NCI-H2081 treated with DMSO at 0.1 percent for 48 hours (cell line): ENCODE results near the gene BRD1.

ENCODE experiments used
- DNase-seq: peaks from one replicate; lab custom pipeline; 2025; lab: John Stamatoyannopoulos, UW

BRD1 gene

DNA sequence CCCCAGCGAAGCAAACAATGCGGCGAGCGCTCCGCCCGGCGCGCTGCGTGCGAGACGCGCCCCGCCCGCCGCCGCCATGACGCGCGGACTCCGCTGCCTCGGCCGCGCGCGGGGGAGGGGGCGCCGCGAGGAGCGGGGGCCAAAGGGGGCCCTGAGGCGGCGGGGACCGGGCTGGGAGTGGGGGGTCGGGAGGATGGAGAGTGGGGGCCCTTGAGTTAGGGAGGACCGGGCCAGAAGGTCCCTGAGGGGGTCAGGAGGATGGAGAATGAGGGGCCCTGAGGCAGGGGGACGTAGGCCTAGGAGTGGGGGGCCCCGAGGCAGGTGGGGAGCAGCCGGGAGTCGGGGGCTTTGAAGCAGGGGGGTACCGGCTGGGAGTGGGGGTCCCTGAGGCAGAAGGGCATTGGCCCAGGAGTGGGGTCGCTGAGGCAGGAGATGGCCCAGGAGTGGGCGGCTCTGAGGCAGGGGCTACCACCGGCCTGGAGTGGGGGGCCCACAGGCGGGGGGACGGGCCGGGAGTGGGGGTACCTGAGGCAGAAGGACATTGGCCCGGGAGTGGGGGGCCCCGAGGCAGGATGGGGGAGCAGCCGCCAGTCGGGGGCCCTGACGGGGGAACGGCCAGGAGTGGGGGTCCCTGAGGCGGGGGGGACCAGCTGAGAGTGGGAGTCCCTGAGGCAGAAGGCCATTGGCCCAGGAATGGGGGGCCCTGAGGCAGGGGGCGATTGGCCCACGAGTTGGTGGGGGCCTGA, at the start of gene BRD1:
TSS of gene BRD1 (minus strand) at position 21 of the 746 bp plus-strand sequence. CDS start 3,556 bp downstream, outside the sequence.
- no peak for DNase-seq

DNA sequence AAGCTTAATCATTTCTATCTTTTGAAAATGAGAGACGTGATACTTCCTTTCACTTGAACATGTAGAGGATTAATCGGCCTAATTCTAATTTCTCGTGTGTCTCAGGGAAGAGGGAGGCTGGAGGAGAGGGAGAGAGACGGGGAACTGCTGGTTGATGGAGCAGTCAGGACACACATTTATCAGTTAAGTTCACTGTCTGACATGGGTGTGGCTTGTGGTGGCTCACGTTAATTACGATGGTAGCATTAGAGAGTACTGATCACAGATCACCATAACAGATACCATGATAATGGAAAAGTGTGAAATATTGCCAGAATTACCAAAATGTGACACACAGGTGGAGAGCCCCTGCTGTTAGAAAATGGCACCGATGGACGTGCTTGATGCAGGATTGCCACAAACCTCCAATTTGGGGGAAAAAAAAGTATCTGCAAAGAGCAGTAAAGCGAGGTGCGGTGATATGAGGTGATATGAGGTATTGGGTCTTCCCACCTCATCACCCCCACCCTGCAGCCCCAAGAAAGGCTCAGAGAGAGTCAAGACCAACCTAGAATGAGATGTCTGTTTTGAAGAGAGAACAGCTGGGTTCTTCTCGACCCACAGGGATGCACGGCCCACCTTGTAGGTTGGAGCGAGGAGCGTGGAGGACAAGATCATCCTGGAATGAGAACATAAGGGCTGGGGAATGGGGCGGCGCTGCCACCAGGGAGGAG, 45.7 kb upstream of the BRD1 start:
- DNase-seq, result no peak

DNA sequence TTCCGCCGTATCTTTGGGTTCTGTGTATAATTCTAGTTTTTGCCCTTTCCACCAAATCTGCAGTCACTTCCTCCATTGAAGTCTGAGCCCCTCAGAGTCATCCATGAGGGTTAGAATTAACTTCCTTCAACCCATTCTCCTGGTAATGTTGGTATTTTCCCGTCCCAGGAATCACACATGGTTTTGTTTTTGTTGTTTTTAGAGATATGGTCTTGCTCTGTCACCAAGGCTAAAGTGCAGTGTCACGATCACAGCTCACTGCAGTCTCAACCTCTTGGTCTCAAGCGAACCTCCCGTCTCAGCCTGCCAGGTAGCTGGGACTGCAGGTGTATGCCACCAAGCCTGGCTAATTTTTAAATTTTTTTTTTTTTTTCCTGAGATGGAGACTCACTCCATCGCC, 44.7 kb upstream of the BRD1 start:
- no peak for DNase-seq

DNA sequence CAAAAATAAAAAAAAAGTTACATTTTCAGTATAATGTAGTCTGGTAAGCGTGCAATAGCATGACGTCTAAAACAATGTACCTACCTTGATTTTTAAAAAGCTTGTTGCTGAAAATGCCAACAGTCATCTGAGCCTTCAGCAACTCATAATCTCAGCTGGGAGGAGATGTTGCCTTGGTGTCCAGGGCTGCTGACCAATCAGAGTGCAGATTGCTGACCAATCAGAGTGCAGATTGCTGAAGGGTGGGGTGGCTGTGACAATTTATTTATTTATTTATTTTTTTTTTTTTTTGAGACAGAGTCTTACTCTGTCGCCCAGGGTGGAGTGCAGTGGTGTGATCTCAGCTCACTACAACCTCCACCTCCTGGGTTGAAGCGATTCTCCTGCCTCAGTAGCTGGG, 43.8 kb upstream of the BRD1 start:
- no peak for DNase-seq

DNA sequence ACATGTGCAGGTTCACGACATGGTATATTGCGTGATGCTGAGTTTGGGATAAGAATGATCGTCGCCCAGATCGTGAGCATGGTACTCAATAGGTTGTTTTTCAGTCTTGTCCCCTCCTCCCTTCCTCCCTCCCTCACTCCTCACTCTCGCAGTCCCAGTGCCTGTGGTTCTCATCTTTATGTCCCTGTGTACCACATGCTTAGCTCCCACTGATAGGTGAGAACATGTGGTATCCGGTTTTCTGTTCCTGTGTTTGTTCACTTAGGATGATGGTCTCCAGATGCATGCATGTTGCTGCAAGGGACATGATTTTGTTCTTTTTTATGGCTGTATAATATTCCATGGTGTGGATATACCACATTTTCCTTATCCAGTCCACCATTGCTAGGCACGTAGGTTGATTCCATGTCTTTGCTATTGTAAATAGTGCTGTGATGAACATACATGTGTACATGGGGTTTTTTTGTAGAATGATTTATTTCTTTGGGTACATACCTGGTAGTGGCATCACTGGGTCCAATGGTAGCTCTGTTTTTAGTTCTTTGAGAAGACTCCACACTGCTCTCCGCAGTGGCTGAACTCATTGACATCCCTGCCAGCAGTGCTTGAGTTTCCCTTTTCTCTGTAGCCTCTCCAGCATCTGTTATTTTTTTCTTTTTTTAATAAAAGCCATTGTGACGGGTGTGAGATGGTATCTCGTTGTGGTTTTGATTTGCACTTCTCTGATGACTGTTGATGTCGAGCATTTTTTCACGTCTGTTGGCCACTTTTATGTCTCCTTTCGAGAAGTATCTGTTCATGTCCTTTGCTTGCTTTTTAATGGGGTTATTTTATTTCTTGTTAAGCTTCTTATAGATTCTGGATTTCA, 42.4 kb upstream of the BRD1 start:
- DNase-seq, result no peak

DNA sequence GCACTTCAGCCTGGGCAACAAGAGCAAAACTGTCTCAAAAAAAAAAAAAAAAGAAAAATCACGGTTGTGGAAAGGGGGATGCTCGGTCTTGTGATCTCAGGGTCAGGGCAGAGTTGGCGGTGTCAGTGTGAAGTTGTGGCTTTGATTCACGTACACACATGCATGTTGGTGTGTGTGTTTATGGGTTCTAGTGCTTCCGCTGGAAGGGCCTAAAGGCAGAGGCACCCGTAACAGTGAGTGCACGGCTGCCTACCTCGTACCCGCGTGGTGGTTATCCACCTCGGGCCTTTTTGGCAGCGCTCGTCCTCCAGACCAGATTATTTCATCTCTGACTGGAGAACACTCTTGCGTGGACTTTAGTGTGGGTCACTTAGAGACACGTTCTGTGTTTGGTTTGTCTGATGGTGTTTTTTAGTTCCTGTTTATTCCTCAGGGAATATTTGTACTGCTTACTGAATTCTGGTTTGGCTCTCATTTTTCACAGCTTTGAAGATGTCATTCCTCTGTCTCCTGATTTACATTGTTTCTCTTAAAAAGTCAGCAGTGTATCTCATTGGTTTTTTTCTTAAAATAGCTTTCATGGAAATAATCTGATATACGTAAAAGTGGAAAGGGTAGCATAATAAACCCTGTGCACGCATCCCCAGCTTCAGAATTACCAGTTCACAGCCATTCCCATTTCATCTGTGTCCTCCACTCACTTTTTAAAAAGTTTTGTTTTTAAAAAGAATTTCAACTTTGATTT, 41.6 kb upstream of the BRD1 start:
- no peak for DNase-seq

DNA sequence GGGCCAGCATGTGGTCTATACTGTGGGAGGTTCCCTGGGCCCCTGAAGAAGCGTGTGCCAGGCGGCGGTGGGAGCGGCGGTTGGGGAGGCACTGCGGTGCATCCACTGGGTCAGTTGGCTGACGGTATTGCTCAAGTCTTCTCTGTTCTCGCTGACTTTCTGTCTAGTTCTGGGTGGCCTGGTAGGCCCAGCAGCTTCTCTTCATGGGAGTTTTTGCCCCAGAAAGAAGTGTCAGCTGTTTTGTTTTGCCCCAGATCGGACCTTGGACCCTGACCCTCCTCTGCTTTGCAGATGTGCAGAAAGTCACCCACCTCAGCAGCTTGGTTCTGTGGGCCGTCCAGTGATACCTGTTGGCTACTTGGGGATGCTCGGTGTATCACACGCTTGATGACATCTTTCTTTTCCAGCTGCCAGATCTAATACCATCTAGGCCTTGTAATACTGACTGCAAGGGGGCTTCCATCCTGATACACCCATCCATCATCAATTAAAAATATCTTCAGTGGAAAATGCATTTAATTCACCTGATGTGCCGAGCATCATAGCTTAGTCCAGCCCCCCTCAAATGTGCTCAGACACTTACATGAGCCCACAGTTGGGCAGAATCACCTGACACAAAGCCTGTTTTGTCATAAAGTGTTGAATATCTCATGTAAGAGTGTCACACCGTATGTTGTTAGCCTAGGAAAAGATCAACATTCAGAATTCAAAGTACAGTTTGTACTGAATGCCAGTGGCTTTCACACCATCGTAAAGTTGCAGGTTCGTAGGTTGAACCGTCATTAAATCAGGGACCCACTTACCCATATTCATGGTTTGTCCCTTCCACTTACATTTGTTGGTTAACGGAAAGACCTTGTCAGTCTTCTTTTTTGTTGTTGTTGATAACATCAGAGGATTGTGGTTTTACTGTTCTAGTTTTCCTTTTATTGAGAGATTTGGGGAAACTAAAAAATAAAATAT, 39.9 kb upstream of the BRD1 start:
- no peak for DNase-seq

DNA sequence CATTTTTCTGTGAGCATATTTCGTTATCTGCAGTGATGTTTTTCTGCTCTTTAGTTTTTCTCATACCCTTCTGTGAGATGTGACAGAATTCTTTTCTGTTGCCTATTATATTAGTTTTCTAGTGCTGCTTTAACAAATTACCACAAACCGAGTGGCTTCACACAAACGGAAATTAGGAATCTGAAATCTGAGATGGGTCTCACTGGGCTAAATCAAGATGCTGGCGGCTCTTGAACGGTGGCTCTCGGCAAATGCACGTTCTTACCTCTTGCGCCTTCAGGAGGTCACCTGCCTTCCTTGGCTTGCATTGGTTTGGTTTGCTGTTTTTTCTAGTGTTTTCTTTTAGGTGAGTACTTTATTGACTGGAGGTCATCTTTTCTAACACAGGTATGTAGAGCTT, 39.0 kb upstream of the BRD1 start:
- no peak for DNase-seq

DNA sequence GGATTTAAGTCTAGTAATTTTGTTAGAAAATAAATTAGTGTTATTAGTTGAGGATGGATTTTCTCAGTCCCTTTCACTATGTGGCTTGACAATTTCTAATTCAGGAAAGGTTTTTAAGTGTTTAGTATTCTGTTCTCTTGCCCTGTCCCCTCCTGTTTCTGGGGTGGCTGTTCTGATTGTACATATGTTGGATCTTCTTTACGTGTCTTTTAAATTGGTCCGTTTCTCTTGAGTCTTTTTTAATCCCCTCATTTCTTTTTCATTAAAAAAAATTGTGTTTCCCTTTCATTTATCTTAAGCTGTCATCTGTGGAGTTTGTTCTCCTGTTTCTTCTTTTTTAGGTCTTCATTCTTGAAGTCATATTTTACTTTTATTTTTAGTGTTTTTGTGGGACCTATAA, 38.5 kb upstream of the BRD1 start:
- DNase-seq, result no peak

DNA sequence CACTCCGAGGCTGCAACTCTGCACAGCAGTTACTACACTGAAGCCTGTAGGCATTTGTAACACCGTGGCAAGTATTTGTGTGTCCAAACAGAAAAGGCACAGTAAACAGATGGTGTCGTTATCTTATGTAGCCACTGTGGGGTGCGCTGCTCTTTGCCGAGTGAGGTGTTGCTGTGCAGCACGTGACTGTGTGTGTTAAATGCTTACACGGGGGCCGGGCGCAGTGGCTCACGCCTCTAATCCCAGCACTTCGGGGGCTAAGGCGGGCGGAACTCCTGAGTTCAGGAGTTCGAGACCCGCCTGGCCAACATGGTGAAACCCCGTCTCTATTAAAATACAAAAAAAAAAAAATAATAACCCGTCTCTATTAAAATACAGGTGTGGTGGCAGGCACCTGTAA, 37.5 kb upstream of the BRD1 start:
- DNase-seq, result no peak

DNA sequence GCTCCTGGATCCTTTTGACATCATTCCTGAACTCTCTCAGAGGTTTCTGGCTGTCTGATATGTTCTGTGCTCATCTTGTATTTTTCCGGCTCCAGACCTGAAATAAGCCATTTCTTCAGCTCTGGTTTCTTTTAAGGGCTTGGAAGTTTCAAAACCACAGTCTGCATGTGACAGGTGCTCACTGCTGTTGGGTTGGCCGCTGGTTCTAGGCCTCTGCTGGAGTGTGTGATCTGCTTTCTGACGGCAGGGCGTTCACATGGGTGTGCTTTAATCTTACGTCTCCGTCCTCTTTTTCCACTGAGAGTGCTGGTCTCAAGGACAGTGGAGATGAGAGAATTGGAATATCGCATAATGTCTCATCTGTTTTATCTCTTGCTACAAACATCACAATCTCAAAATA, 36.3 kb upstream of the BRD1 start:
- DNase-seq, result no peak

DNA sequence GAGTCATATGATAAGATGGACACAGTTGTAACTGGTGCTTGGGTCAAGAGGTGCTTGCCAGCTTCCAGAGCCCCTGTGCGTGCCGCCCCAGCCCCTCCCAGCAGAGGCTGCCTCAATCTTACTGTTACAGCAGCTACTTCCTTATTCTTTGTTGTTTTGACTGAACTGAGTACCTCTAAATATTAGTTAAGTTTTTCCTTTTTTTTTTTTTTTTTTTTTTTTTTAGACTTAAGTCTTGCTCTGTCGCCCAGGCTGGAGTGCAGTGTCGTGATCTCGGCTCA, 34.8 kb upstream of the BRD1 start:
- DNase-seq, result no peak

DNA sequence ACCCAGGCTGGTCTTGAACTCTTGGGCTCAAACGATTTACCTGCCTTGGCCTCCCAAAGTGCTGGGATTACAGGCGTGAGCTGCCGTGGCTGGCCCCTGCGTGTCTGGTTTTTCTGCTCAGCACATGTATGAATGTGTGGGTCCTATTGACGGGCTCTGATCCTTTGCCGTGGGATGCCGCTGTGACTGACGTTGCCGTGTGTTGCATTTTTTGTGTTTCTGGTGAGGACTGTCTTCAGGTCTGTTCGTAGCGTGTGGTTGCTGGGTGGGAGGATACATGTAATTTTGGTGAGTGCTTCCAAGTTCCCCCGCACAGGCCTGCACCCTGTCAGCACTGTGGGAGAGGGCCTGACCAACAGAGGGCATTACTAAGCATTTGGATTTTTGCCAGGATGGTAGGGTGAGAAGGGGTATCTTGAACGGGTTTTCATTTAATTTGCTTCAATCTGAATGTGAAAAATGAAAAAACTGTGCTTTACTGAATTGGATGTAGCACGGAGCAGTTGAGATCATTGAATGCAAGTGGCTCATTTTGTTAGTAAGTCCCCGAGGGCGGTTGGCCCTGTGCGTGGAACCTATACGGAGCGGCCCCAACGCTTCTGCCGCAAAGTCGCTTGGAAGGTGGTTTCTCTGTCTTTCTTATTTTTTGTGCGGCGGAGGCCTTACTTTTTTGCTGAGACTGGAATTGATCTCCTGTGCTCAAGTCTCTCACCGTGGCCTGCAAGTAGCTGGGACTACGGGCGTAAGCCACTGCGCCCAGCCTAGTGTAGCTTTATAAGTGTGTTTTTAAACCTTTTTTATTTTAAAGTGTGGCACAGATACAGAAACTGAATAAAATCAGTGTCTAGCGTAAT, 34.2 kb upstream of the BRD1 start:
- DNase-seq, result no peak

DNA sequence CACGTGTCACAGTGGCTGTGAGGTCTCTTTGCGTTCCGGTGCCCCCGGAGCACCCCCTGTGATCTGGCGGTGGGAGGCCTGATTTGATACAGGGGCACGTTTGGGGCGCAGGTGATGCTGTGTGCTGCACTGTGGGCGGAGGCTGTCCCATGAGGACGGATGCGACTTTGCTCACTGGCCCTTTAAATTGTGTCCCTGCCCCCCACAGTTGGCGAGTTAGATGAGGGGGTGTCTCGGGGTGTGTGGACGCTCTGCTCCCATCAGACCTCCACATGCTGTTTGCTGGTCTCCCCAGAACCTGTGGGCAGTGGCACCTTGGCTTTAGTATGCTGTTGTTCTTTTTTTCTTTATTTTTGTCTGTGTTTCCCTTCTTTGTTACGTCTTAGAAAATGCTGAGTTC, 31.2 kb upstream of the BRD1 start:
- no peak for DNase-seq

DNA sequence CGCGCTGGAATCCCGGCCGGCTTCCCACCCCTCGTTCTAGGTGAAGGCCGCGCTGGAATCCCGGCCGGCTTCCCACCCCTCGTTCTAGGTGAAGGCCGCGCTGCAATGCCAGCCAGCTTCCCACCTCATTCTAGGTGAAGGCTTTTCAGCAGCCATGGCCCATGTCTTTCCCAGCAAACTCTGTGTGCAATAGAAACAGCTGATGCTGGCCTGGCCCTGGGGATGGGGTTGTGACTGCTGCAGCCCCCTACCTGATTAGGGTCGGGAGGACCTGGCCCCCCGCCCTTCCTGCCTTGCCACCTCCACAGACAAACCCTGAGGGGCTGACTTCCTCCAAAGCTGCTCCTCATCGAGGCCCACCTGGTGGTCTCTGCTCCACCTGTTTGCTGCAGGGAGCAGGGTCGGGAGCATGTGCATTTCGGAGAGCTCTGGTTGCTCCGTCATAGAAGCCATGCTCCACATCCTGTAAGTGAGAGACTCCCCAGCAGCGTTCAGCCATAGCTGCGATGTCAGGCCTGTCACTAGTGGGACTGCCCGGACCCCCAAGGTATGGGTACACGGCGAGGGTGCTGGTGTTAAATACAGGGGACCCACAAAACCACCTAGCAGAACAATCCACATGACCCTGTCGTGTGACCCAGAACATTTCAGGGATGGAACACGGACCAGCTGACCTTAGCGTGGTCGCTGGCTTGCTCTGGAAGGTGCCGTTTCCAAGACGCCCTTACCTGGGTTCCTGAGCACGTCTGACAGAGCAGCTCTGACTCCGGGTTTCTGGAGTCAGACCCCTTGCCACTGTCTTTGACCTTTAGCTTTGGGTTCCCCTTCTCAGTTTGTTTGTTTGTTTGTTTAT, 29.3 kb upstream of the BRD1 start:
- DNase-seq, result no peak

DNA sequence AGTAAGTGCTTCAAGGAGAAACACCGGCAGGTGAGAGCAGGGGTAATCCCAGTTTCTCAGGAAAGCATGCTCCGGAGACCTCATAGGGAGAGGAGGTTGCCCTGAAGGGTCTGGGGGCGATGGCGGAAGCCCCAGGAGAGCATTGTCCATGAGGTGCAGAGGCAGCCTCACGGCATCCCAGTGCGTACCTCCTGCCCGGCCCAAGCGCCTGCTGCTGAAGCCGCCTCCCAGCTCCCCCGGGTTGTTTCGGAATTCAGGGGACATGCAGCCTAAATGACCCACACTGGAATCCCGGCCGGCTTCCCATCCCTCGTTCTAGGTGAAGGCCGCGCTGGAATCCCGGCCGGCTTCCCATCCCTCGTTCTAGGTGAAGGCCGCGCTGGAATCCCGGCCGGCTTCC, 28.7 kb upstream of the BRD1 start:
- DNase-seq, result no peak

DNA sequence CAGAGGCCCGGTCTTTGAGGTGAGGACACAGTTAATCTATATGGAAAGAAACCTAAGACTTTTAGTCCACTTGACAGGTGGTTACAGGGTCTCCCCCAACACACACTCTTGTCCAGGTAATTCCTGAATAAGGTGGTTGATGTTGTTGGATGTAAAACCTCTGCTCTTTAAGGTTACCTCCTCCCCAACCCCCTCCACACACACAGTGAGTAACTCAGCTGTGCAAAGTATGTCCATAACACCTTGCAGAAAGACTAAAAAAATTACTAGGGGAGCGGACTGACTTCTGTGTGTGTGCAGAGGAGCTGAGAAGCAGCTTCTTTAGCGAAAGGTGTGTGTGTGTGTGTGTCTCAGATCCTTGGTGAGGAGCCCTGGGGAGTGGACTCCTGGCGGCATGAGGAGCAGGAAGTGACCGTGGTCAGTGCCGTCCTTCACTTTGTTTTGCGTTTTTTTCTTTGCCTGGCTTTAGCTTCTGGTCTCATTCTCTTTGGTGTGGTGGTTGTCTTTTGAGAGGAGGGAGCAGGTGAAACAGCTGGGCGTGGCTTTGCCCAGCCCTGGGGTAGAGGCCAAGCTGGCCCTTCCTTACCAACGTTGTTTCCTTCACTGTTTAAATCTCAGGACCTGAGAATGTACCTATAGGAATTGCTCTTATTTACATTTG, 27.7 kb upstream of the BRD1 start:
- DNase-seq, result no peak

DNA sequence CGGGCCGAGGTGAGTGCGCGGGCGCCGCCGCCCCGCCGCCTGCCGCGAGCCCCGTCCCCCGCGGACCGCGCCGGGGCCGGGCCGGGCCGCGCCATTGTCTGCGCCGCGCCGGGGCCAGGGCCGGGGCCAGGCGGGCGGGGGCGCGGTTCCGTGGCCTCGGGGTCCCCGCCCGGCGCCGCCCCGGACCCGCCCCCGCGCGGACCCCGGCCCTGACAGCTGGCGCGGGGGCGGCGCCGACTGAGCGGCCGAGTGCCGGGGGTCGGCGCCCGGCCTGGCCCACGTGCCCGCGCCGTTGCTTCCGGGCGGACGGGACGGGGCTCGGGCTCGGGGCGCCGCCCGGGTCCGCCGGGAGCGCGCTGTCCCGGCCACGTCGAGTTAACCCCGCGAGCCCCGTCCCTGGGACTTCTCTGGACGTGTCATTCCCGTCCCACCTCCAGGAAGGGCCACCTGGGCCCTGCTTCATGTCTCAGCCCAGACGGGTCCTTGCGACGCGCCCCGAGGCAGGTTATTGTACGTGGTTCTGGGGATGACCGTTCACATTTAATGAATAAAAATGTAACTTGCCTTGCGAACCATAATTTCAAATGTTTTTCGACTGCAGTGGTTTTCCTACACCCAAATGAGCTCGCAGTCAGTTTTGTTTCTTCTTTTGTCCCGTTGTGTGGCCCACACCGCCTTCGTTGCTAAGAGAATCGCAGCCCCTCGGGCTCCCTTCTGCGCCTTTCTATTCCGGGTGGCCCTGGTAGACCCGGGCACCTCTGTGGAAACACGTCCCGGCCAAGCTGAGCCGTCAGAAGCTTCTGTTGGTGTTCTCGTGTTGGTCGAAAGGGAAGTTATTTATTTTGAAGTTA, 26.5 kb upstream of the BRD1 start:
- no peak for DNase-seq
